Measurements from ENCODE around the gene TUSC2. TPM values are rescaled to one million over a fixed set of nuclear protein-coding genes. Genes with fewer than 3 reads are reported as not detected.
A peak's percentile ranks its signal among the peaks of the same experiment; 100 is the strongest.

TUSC2 gene
- total and polyA plus RNA-seq, 2 of the 13 experiments (the other 11 are each of a cell fraction or from before 2014, with no cell fraction given), result 36.7 to 39.1 TPM

DNA sequence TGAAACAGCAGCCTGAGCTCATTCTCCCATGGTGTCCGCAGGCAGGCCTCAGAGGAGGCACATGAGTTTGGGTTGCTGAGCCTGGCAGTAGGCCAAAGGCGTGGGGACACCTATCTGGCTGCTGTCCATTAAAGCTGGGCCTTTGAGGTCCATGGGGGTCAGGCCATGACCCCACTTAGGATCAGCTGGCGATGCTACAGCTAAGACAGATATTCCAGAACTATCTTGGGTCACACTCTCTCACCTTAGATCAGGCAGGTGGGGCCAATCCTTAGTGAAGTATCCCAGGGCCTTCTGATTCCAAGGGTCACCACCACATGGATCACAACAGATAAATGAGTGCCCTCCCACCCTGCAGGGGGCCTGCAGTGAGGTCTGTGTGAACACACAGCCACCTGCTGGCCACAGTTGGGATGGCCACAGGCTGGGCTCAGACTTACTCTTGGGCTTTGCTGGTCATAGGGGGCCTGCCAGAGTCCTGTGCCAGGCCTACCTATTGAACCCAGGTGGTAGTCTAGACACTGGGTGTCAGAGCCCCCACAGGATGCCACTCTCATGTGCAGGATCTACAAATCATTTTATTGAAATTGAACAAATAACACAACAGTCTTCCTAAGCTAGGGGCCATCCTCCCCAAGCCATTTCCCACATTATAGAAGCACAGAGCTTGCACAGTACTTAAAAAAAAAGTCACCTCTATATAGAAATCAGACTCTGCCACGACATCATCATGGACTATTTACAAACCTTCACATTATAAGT lies 3.5 kb downstream of the TUSC2 start (continued):
- no peak for TF ChIP-seq GABPA (IDR thresholded peaks at IDR 0.05; ENCODE audit: low read depth, low read length)
- peak; percentile 39 for TF ChIP-seq GABPA (CRISPR knock-in tag; IDR thresholded peaks at IDR 0.05; ENCODE audit: low read depth)
- TF ChIP-seq NFIC (IDR thresholded peaks at IDR 0.05; ENCODE audit: low read length), result no peak
- peak; percentile 35; the same call in 1 of the 2 replicates for TF ChIP-seq ZNF768 (CRISPR knock-in tag; IDR thresholded peaks at IDR 0.05)
- peak; percentile 57; the same call in 1 of the 2 replicates for TF ChIP-seq TBX2 (CRISPR knock-in tag; IDR thresholded peaks at IDR 0.05; ENCODE audit: borderline replicate concordance)
- peak; percentile 65; the same call in 1 of the 2 replicates for TF ChIP-seq MAZ (IDR thresholded peaks at IDR 0.05; ENCODE audit: borderline replicate concordance, low read depth, low read length)
- peak; percentile 70; the same call in 1 of the 2 replicates for TF ChIP-seq MAZ (CRISPR knock-in tag; IDR thresholded peaks at IDR 0.05; ENCODE audit: low read depth)
- no peak for TF ChIP-seq ZNF256 (CRISPR knock-in tag; conservative IDR thresholded peaks at IDR 0.05)
- TF ChIP-seq, protein P1, sequence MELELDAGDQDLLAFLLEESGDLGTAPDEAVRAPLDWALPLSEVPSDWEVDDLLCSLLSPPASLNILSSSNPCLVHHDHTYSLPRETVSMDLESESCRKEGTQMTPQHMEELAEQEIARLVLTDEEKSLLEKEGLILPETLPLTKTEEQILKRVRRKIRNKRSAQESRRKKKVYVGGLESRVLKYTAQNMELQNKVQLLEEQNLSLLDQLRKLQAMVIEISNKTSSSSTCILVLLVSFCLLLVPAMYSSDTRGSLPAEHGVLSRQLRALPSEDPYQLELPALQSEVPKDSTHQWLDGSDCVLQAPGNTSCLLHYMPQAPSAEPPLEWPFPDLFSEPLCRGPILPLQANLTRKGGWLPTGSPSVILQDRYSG (CRISPR knock-in tag; IDR thresholded peaks at IDR 0.05), result no peak
- no peak for TF ChIP-seq SIN3A (IDR thresholded peaks at IDR 0.05; ENCODE audit: borderline replicate concordance, low read depth, low read length)
- peak; percentile 62; the same call in 1 of the 2 replicates for TF ChIP-seq SP5 (CRISPR knock-in tag; IDR thresholded peaks at IDR 0.05; ENCODE audit: borderline replicate concordance, low read depth)
- TF ChIP-seq TOPORS (CRISPR knock-in tag; IDR thresholded peaks at IDR 0.05), result no peak
- 0 out of 2 replicates have a peak, but pooled peaks have one; percentile 24 for TF ChIP-seq ZNF335 (CRISPR knock-in tag; IDR thresholded peaks at IDR 0.05)
- TF ChIP-seq GABPB1 (CRISPR knock-in tag; IDR thresholded peaks at IDR 0.05), result 0 out of 2 replicates have a peak, but pooled peaks have one; percentile 15
- TF ChIP-seq ZNF160 (CRISPR knock-in tag; IDR thresholded peaks at IDR 0.05), result no peak
- TF ChIP-seq, protein P2, sequence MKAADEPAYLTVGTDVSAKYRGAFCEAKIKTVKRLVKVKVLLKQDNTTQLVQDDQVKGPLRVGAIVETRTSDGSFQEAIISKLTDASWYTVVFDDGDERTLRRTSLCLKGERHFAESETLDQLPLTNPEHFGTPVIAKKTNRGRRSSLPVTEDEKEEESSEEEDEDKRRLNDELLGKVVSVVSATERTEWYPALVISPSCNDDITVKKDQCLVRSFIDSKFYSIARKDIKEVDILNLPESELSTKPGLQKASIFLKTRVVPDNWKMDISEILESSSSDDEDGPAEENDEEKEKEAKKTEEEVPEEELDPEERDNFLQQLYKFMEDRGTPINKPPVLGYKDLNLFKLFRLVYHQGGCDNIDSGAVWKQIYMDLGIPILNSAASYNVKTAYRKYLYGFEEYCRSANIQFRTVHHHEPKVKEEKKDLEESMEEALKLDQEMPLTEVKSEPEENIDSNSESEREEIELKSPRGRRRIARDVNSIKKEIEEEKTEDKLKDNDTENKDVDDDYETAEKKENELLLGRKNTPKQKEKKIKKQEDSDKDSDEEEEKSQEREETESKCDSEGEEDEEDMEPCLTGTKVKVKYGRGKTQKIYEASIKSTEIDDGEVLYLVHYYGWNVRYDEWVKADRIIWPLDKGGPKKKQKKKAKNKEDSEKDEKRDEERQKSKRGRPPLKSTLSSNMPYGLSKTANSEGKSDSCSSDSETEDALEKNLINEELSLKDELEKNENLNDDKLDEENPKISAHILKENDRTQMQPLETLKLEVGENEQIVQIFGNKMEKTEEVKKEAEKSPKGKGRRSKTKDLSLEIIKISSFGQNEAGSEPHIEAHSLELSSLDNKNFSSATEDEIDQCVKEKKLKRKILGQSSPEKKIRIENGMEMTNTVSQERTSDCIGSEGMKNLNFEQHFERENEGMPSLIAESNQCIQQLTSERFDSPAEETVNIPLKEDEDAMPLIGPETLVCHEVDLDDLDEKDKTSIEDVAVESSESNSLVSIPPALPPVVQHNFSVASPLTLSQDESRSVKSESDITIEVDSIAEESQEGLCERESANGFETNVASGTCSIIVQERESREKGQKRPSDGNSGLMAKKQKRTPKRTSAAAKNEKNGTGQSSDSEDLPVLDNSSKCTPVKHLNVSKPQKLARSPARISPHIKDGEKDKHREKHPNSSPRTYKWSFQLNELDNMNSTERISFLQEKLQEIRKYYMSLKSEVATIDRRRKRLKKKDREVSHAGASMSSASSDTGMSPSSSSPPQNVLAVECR (CRISPR knock-in tag; IDR thresholded peaks at IDR 0.05; ENCODE audit: borderline replicate concordance), result peak; percentile 64; the same call in 1 of the 2 replicates
- TF ChIP-seq JARID2 (CRISPR knock-in tag; IDR thresholded peaks at IDR 0.05; ENCODE audit: insufficient replicate concordance), result no peak
- TF ChIP-seq ZFP36L2 (CRISPR knock-in tag; IDR thresholded peaks at IDR 0.05), result no peak
- TF ChIP-seq, protein P3, sequence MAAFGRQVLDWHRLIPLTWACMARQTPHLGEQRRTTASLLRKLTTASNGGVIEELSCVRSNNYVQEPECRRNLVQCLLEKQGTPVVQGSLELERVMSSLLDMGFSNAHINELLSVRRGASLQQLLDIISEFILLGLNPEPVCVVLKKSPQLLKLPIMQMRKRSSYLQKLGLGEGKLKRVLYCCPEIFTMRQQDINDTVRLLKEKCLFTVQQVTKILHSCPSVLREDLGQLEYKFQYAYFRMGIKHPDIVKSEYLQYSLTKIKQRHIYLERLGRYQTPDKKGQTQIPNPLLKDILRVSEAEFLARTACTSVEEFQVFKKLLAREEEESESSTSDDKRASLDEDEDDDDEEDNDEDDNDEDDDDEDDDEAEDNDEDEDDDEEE (CRISPR knock-in tag; IDR thresholded peaks at IDR 0.05), result peak; percentile 68; the same call in 1 of the 2 replicates
- TF ChIP-seq SPEN (CRISPR knock-in tag; IDR thresholded peaks at IDR 0.05; ENCODE audit: low read depth), result no peak
- peak; percentile 80; the same call in 1 of the 2 replicates for TF ChIP-seq ZNF331 (CRISPR knock-in tag; IDR thresholded peaks at IDR 0.05)
- TF ChIP-seq, protein P4, sequence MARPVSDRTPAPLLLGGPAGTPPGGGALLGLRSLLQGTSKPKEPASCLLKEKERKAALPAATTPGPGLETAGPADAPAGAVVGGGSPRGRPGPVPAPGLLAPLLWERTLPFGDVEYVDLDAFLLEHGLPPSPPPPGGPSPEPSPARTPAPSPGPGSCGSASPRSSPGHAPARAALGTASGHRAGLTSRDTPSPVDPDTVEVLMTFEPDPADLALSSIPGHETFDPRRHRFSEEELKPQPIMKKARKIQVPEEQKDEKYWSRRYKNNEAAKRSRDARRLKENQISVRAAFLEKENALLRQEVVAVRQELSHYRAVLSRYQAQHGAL (CRISPR knock-in tag; IDR thresholded peaks at IDR 0.05; ENCODE audit: not compliant biosample characterization), result no peak
- peak; percentile 60; the same call in 1 of the 2 replicates for TF ChIP-seq DPF2 (CRISPR knock-in tag; IDR thresholded peaks at IDR 0.05; ENCODE audit: borderline replicate concordance, low read depth)

Measured in HepG2 (cell line).